Stimulated activated CD8-positive, alpha-beta memory T cell treated with anti-CD3 and anti-CD28 coated beads, Interleukin-15, amount 100 ng/mL, for 4 hours (primary cell): ENCODE data around the gene SLC16A9.
"Not testable (repeated sequence)": the region's sequence is repeated elsewhere in the genome, so short reads cannot be mapped to it uniquely, and the experiment has no call there.

ENCODE experiments used
- DNase-seq, 2 donors: peaks; one replicate each; pipeline ENCODE4 v3.0.0-alpha.2; 2020; ENCODE audit warnings: low read depth in 2 of 2

Gene SLC16A9

GRCh38 chr10:59709395-59710125 is at the start of gene SLC16A9:
SLC16A9 (minus strand) TSS chr10:59709850; CDS start chr10:59684291, 25,559 bp downstream.
- DNase-seq = no peak

GRCh38 chr10:59757966-59758365 is 48.3 kb upstream of the SLC16A9 start:
- no peak for DNase-seq

- no peak for DNase-seq
These were observed 45.3 kb upstream of the SLC16A9 start for GRCh38 chr10:59754951-59755350.

- no peak for DNase-seq
These were observed 43.6 kb upstream of the SLC16A9 start, which contains the start of gene MRLN for GRCh38 chr10:59753267-59753666. MRLN (minus strand) TSS chr10:59753455.

- DNase-seq = no peak
These were observed 42.8 kb upstream of the SLC16A9 start for GRCh38 chr10:59752278-59752940.

DNA sequence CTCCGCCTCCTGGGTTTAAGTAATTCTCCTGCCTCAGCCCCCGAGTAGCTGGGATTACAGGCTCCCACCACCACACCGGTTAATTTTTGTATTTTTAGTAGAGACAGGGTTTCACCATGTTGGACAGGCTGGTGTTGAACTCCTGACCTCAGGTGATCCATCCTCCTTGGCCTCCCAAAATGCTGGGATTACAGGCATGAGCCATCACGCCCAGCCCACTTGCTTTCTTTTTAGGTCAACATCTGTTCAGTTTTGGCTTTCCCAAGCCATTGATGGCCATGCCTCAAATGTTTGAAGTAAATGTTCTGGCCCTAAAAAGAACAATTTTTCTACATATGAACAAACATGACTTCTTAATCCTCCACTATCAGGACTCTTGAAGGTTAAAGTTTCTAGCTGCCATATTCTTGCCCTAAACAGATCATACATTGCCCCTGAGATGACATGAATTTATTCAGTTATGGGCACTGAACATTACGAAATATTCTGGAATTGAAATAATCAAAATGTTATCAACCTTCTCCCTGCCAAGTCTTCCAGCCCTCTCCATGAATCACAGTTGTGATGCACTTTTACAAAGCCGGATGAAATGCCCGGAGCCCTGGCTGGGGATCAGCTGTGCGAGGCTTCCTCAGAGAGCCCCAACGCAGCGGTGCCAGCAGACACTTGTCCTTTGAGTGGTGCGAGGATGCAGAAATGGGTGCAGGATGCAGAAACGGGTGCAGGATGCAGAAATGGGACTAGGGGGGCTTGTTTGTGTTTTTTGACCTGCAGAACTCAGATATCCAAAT is 40.7 kb upstream of the SLC16A9 start:
- no peak for DNase-seq

DNA sequence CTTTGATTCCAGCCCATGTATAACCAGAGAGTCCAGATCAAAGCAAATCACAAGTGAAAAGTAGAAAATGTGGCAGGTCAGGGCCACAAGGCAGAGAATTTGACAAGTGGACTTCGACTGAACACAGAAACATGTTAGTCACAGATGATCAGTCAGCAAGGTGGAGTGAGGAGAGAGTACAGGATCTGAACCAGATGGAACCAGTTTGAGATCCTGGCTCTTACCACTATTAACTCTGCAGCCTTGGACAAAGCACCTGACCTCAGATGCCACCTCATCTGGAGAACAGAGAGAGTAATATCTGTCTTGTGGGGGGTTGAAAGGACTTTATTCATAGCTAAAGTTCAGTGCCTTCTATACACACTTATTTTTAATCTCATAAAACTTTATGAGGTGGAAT is 39.2 kb upstream of the SLC16A9 start:
- DNase-seq = no peak

GRCh38 chr10:59745163-59745650 is 35.6 kb upstream of the SLC16A9 start:
- DNase-seq = no peak

GRCh38 chr10:59744762-59745161 is 35.1 kb upstream of the SLC16A9 start:
- DNase-seq = not testable (repeated sequence)

DNA sequence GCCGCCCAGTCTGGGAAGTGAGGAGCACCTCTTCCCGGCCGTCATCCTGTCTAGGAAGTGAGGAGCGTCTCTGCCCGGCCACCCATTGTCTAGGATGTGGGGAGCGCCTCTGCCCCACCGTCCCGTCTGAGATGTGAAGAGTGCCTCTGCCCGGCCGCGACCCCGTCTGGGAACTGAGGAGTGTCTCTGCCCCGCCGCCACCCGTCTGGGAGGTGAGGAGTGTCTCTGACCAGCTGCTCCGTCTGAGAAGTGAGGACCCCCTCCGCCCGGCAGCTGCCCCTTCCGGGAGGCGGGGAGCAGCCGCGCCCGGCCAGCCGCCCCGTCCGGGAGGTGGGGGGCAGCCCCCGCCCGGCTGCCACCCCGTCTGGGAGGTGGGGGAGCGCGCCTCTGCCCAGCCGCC is 34.5 kb upstream of the SLC16A9 start:
- not testable (repeated sequence) for DNase-seq

GRCh38 chr10:59741583-59741982 is 31.9 kb upstream of the SLC16A9 start:
- no peak for DNase-seq

DNA sequence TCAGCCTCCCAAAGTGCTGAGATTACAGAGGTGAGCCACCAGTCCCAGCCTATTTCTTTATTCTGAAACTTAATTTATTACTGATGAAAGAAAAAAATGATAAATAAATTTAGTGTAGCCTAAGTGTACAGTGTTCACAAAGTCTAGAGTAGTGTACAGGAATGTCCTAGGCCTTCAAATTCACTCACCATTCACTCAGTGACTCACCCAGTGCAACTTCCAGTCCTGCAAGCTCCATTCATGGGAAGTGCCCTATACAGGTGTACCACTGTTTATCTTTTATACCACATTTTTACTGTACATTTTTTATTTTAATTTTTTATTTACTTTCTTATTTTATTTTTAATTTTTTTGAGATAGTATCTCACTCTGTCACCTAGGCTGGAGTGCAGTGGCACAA is 31.4 kb upstream of the SLC16A9 start:
- DNase-seq = no peak

- no peak for DNase-seq
These were observed 27.1 kb upstream of the SLC16A9 start for GRCh38 chr10:59736749-59737148.

DNA sequence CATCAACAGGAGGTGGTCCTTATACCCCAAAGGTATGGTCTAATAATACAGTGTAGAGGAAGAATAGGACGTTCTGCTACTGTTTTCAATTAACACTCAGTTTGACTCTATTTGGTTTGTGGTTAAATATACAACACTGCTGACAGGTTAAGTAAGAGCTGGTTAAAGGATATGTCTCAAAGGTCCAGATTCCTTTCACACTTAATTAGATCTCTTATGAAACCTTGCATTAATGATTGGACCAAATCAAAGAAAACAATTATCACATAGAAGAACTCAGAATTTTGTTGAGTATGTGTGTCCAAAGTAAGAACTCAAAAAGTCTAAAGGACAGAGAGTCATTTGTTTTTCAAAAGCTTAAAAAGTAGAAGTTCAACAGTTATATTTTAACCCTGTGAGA is 25.6 kb upstream of the SLC16A9 start:
- no peak for DNase-seq

GRCh38 chr10:59734014-59734462 is 24.4 kb upstream of the SLC16A9 start:
- DNase-seq = no peak

GRCh38 chr10:59733321-59734013 is 23.8 kb upstream of the SLC16A9 start:
- not testable (repeated sequence) for DNase-seq

DNA sequence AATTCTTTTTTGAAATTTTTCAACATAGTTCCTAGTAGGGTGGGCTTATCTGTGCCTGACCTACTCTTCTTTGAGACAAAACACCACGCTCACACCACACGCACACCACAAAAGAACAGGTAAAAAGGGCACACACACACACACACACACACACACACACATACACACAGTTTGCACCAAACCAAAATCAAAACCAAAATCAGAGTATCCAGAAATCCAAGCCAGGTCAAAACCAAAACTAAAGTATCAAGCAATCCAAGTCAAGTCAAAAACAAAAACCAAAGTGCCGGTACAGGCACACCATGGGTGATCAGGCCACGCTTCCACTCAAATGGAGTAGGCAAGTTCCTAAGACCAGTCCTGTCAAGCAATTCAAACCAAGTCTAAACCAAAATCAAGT is 23.2 kb upstream of the SLC16A9 start:
- DNase-seq = not testable (repeated sequence)

GRCh38 chr10:59729167-59729566 is 19.5 kb upstream of the SLC16A9 start:
- DNase-seq = not testable (repeated sequence)

- no peak for DNase-seq
These were observed 14.7 kb upstream of the SLC16A9 start for GRCh38 chr10:59724098-59724938.

DNA sequence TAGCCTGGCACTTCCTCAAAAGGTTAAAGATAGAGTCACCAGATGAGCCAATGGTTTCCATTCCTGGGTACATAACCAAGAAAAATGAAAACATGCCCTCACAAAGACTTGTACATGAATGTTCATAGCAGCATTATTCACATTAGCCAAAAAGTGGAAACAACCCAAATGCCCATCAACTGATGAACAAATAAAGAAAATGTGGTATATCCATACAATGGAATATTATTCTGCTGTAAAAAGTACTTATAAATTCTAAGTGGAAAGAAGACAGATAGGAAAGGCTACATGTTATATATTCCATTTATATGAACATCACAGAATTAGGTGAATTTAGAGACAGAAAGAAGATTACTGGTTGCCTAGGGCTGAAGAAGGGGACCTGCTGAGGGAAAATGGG is 10.7 kb upstream of the SLC16A9 start:
- no peak for DNase-seq

DNA sequence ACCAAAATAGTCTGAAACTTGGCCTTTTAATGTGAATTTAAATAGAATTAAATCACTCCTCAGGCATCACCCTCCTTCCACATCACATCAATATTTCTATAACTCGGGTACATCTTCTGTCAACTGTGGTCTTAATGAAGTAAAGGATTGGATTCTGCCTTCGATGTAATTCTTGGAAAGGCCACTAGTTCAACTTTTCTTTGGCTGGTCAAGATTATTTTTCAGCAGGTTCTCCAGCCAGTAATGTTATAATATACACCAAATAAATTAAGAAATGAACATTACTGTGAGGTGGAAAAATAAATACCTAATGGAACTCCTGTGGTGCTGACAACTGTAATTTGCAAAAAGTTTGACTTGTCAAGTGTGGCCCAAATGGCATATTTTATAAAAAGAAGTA is 9.7 kb upstream of the SLC16A9 start:
- DNase-seq = no peak
